PC-9 (cell line): Measurements from ENCODE around the gene CRADD. TPM values are rescaled to one million over a fixed set of nuclear protein-coding genes. Genes with fewer than 3 reads are reported as not detected.

ENCODE experiments used
- BruUV-seq: library from RNA; stranded (reverse); fragments of 400-500 nt; replicated peaks from 2 replicates; lab custom pipeline; 2021; lab: Mats Ljungman, UMichigan
- CTCF ChIA-PET: fragments of 300-600 bp; sonication (Branson Sonifier 250); formaldehyde crosslinking; loops from one replicate; lab custom pipeline; 2022; ENCODE audit warnings: antibody characterized with exemption; lab: Charles Lee
- POLR2A ChIA-PET: fragments of 300-600 bp; sonication (Branson Sonifier 250); formaldehyde crosslinking; loops from one replicate; lab custom pipeline; 2022; ENCODE audit warnings: antibody characterized with exemption; ENCODE audit not compliant: unreplicated experiment; lab: Charles Lee
- DNase-seq, 2 experiments: peaks; one replicate each; pipeline versions ENCODE4 v3.0.0 to v3.0.0-alpha.2; 2015 to 2022; ENCODE audit warnings: mixed read lengths in 1 of 2
- H2AFZ ChIP-seq: fragments of 200-600 bp; sonication (generic); 2 replicates; pipeline ENCODE4 v1.8.1; 2017; ENCODE audit warnings: antibody characterized with exemption
- H3F3A ChIP-seq: fragments of 200-600 bp; sonication (generic); 2 replicates; pipeline ENCODE4 v1.8.1; 2017; ENCODE audit warnings: antibody characterized with exemption, mild to moderate bottlenecking, low read depth; ENCODE audit not compliant: insufficient read depth
- H3K27ac ChIP-seq: fragments of 200-600 bp; sonication (generic); 2 replicates; pipeline ENCODE4 v1.6.1; 2016; ENCODE audit warnings: mixed run types
- H3K27me3 ChIP-seq: fragments of 200-600 bp; sonication (generic); 2 replicates; pipeline ENCODE4 v1.6.1; 2016; ENCODE audit warnings: low read depth, mixed run types; ENCODE audit not compliant: insufficient read depth
- H3K36me3 ChIP-seq: fragments of 200-600 bp; sonication (generic); 2 replicates; pipeline ENCODE4 v1.6.1; 2016; ENCODE audit warnings: low read depth, mixed run types
- H3K4me1 ChIP-seq: fragments of 200-600 bp; sonication (generic); replicated peaks from 2 replicates; pipeline ENCODE4 v1.6.1; 2016; ENCODE audit warnings: mixed run types; ENCODE audit not compliant: insufficient read depth
- H3K4me2 ChIP-seq: fragments of 200-600 bp; sonication (generic); 2 replicates; pipeline ENCODE4 v1.6.1; 2017; ENCODE audit warnings: mixed run types
- H3K4me3 ChIP-seq: fragments of 200-600 bp; sonication (generic); 2 replicates; pipeline ENCODE4 v1.6.1; 2016; ENCODE audit warnings: mixed run types
- H3K79me2 ChIP-seq: fragments of 200-600 bp; sonication (generic); 2 replicates; pipeline ENCODE4 v1.6.1; 2017; ENCODE audit warnings: low read depth, mixed run types
- H3K9me2 ChIP-seq: fragments of 200-600 bp; sonication (generic); 2 replicates; pipeline ENCODE4 v1.8.1; 2017; ENCODE audit warnings: mild to moderate bottlenecking; ENCODE audit not compliant: insufficient read depth
- H3K9me3 ChIP-seq: fragments of 200-600 bp; sonication (generic); 2 replicates; pipeline ENCODE4 v1.8.1; 2016; ENCODE audit warnings: low read depth; ENCODE audit not compliant: insufficient read depth
- H4K20me1 ChIP-seq: fragments of 200-600 bp; sonication (generic); 2 replicates; pipeline ENCODE4 v1.8.1; 2017; ENCODE audit not compliant: insufficient read depth
- CTCF ChIP-seq: fragments of 200-600 bp; sonication (generic); conservative IDR thresholded peaks from 2 replicates; pipeline ENCODE4 v1.6.1; 2017; ENCODE audit warnings: mixed run types, antibody characterized with exemption, mild to moderate bottlenecking, moderate library complexity
- EZH2 ChIP-seq: fragments of 200-600 bp; sonication (generic); IDR thresholded peaks from 2 replicates; pipeline ENCODE4 v1.8.0; 2017; ENCODE audit warnings: antibody characterized with exemption, low read depth
- intact Hi-C: fragments of 100-400 bp; cut with micrococcal nuclease; formaldehyde crosslinking; loops from one replicate; pipeline ENCODE4 v1.10.0; 2022; ENCODE audit not compliant: unreplicated experiment
- total RNA-seq: library from RNA; stranded (reverse); gene quantifications from 2 replicates; pipeline ENCODE4 v1.2.3, GENCODE V29; 2021

The CRADD gene
- total RNA-seq, 1 experiment from 2014 or later: 7.6 TPM

- no peaks in the 10 kb centered on the region for H4K20me1 ChIP-seq
- TF ChIP-seq CTCF (no peak; the same call in 1 of the 2 replicates), EZH2 (no peak)
- no peaks in the 10 kb centered on the region for H3K9me3 ChIP-seq
- H2AFZ ChIP-seq: no peak overlapping the region
- H3K9me2 ChIP-seq: no peaks in the 10 kb centered on the region
- no peak overlapping the region for H3K27ac ChIP-seq
- POLR2A ChIA-PET: no interaction called here
- DNase-seq: no peak
- intact Hi-C loops: loop anchor here (1.0 kb wide), 1 partner anchor 334 kb away; no protein-coding TSS in a partner anchor
- H3K79me2 ChIP-seq: no peaks in the 10 kb centered on the region
- no peaks in the 10 kb centered on the region for H3K36me3 ChIP-seq
- CTCF ChIA-PET: interaction anchor here (1.8 to 2.5 kb wide), 2 partner anchors 333 to 335 kb away, joined by 12 to 14 read pairs; no protein-coding TSS in a partner anchor
- H3K4me2 ChIP-seq: no peak overlapping the region
- no TSS peak for BruUV-seq
- H3K4me3 ChIP-seq: no peak overlapping the region
- H3F3A ChIP-seq: no peaks in the 10 kb centered on the region
- no peaks in the 10 kb centered on the region for H3K4me1 ChIP-seq
- no peaks in the 10 kb centered on the region for H3K27me3 ChIP-seq
These were observed 90.3 kb downstream of the CRADD start for GRCh38 chr12:93767524-93767863.

- Histone ChIP-seq H3K4me3 (no peak overlapping the region), H3K27me3 (no peaks in the 10 kb centered on the region), H3K4me2 (no peak overlapping the region), H3K27ac (no peak overlapping the region), H3K4me1 (no peaks in the 10 kb centered on the region), H3K36me3 (no peaks in the 10 kb centered on the region), H3K79me2 (no peaks in the 10 kb centered on the region), H2AFZ (no peak overlapping the region), H4K20me1 (no peaks in the 10 kb centered on the region), H3F3A (no peaks in the 10 kb centered on the region), H3K9me2 (no peaks in the 10 kb centered on the region), H3K9me3 (no peaks in the 10 kb centered on the region)
- no peak for TF ChIP-seq EZH2
- TF ChIP-seq CTCF: no peak
- ChIA-PET CTCF (no interaction called here), POLR2A (no interaction called here)
- BruUV-seq: no TSS peak
- intact Hi-C loops: no loop called here
- no peak for DNase-seq
These were observed 95.0 kb downstream of the CRADD start for GRCh38 chr12:93772003-93772700.

GRCh38 chr12:93773122-93773871 lies 96.1 kb downstream of the CRADD start:
- no peak overlapping the region for H3K4me2 ChIP-seq
- no peak overlapping the region for H2AFZ ChIP-seq
- H3K9me2 ChIP-seq: no peaks in the 10 kb centered on the region
- intact Hi-C loops: no loop called here
- no peak for TF ChIP-seq CTCF
- TF ChIP-seq EZH2: no peak
- no peaks in the 10 kb centered on the region for H3K36me3 ChIP-seq
- H3K4me3 ChIP-seq: no peak overlapping the region
- ChIA-PET POLR2A (no interaction called here), CTCF (no interaction called here)
- no peaks in the 10 kb centered on the region for H3F3A ChIP-seq
- H3K79me2 ChIP-seq: no peaks in the 10 kb centered on the region
- no peak for DNase-seq
- H3K27me3 ChIP-seq: no peaks in the 10 kb centered on the region
- no peaks in the 10 kb centered on the region for H3K4me1 ChIP-seq
- no peak overlapping the region for H3K27ac ChIP-seq
- no TSS peak for BruUV-seq
- H3K9me3 ChIP-seq: no peaks in the 10 kb centered on the region
- H4K20me1 ChIP-seq: no peaks in the 10 kb centered on the region
